ENCODE results near the gene PRDM2. TPM values are rescaled to one million over a fixed set of nuclear protein-coding genes. Genes with fewer than 3 reads are reported as not detected.
A peak's percentile ranks its signal among the peaks of the same experiment; 100 is the strongest.

Gene PRDM2
- total RNA-seq, 2 donors from 2014 or later, result 27.8 to 38.9 TPM

DNA sequence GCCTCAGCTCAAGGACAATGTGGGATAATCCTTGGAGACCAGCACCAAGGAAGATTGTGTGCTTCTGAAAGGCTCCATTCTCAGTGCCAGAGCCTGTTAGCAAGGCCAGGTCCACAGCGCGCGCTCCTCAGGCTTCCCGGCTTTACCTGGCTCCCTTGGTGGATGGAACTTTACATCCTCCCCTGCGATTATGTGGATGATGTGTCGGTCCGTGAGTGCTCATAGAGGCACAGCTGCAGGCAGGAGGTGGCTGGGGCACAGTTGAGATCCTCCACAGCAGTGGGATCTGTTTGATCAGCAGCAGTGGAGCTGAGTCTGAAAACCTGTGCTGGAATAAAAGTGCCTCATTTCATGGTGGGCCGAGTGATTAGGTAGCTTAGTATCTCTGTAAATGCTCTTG, 62.7 kb downstream of the PRDM2 start:
- Histone ChIP-seq H3K27me3 (replicated peaks; ENCODE audit: insufficient read depth) (no peaks in the 10 kb centered on the region), H3K27ac (peak overlapping the region in 1 of 2 donors; percentile 60), H3K9me3 (no peaks in the 10 kb centered on the region), H3K4me1 (replicated peaks) (peaks cover 22% of the 10 kb centered on the region), H3K36me3 (no peaks in the 10 kb centered on the region), H3K4me3 (no peak overlapping the region)
- 83% methylated on average over 8 of the region's 8 CpGs for WGBS
- DNase-seq (ENCODE audit: low spot score), result no peak
- intact Hi-C loops (cut with DNase I), result no loop called here
- TF ChIP-seq, protein P1, sequence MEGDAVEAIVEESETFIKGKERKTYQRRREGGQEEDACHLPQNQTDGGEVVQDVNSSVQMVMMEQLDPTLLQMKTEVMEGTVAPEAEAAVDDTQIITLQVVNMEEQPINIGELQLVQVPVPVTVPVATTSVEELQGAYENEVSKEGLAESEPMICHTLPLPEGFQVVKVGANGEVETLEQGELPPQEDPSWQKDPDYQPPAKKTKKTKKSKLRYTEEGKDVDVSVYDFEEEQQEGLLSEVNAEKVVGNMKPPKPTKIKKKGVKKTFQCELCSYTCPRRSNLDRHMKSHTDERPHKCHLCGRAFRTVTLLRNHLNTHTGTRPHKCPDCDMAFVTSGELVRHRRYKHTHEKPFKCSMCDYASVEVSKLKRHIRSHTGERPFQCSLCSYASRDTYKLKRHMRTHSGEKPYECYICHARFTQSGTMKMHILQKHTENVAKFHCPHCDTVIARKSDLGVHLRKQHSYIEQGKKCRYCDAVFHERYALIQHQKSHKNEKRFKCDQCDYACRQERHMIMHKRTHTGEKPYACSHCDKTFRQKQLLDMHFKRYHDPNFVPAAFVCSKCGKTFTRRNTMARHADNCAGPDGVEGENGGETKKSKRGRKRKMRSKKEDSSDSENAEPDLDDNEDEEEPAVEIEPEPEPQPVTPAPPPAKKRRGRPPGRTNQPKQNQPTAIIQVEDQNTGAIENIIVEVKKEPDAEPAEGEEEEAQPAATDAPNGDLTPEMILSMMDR (IDR thresholded peaks at IDR 0.05), result no peak
- no peak for TF ChIP-seq POLR2A (IDR thresholded peaks at IDR 0.05)
- no peak for TF ChIP-seq POLR2AphosphoS5 (IDR thresholded peaks at IDR 0.05)

DNA sequence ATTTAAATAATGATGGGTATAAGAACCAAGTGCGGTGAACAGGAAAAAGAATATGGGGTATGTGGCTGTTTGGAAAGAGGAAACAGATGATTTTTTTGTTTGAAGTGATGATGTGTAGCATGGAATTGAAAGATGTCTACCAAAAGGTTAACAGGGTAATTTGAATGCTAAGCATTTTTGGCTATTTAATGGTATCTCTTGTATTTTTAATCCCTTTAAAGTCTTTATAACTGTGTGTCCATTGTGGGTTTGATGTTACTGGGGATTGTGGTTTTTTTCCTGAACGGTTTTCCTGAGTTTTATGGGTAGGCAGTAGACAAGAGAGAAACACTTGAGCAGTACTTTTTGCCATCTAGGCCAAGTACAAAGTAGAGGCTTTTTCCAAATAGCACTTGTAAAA, 63.2 kb downstream of the PRDM2 start:
- 36% methylated on average over 2 of the region's 2 CpGs for WGBS
- peaks cover 22% of the 10 kb centered on the region for H3K4me1 ChIP-seq (replicated peaks)
- intact Hi-C loops (cut with DNase I), result no loop called here
- H3K4me3 ChIP-seq, result no peak overlapping the region
- H3K27ac ChIP-seq, result no peak overlapping the region
- H3K27me3 ChIP-seq (replicated peaks; ENCODE audit: insufficient read depth), result no peaks in the 10 kb centered on the region
- no peaks in the 10 kb centered on the region for H3K36me3 ChIP-seq
- no peak for DNase-seq (ENCODE audit: low spot score)
- no peaks in the 10 kb centered on the region for H3K9me3 ChIP-seq
- TF ChIP-seq, protein P1 (IDR thresholded peaks at IDR 0.05), result no peak
- TF ChIP-seq POLR2A (IDR thresholded peaks at IDR 0.05) (no peak), POLR2AphosphoS5 (IDR thresholded peaks at IDR 0.05) (no peak)

DNA sequence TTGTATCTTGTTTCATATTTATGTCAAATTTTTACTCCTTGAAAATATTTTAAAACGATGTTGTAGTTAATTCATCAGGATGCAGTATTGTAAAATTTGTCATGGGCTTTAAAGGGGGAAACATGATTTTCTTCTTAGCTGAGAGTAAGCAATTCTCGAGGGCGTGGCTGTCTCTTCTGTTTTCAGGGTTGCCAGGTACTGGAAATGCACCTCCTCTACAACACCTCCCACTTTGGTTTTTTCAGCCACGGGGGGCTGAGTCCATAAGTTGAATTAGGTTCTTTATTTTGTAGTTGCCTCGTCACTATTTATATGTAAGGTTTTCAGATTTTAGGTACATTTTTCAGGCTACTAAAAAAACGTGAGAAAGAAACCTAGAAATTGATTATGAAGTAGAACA, 64.0 kb downstream of the PRDM2 start:
- Histone ChIP-seq H3K4me1 (replicated peaks) (peaks cover 22% of the 10 kb centered on the region), H3K27me3 (replicated peaks; ENCODE audit: insufficient read depth) (no peaks in the 10 kb centered on the region), H3K9me3 (no peaks in the 10 kb centered on the region), H3K27ac (no peak overlapping the region), H3K4me3 (no peak overlapping the region), H3K36me3 (no peaks in the 10 kb centered on the region)
- 57% methylated on average over 6 of the region's 6 CpGs for WGBS
- intact Hi-C loops (cut with DNase I), result no loop called here
- no peak for TF ChIP-seq POLR2AphosphoS5 (IDR thresholded peaks at IDR 0.05)
- TF ChIP-seq, protein P1 (IDR thresholded peaks at IDR 0.05), result no peak
- TF ChIP-seq POLR2A (IDR thresholded peaks at IDR 0.05), result no peak
- DNase-seq (ENCODE audit: low spot score), result no peak

DNA sequence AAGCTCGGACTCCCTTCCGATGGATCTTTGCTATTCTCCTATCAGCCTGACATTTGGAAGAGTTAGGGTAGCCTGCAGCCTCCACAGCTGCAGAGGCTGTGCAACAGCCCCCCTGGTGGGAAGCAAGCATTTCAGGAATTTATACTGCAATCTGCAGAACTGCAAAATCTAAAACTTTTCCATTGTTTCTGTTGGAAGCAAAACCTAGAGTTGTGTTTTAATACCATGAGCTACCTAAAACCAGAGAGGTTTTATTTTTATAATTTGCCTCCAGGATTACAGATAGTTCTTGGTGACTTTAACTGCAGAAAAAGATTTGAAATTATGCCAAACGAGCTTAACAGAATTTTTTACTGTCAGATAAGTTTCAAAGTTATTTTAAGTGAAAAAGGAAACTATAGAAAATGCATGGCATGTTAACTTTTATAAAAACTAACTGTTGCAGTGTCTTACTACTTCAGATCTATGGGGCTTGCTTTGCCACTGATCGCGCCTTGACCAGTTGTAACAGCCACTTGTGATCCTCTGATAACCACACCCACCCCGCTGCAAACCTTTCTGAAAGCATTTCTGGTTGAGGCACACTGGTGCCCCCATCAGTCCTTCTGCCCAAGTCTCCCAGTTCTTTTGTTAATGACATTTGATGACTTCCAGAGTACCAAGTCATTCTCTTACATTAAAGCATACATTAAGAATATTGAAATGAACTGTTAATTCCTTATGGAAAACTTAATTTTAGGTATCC, 64.8 kb downstream of the PRDM2 start:
- intact Hi-C loops (cut with DNase I), result no loop called here
- H3K4me1 ChIP-seq (replicated peaks), result peaks cover 16% of the 10 kb centered on the region
- TF ChIP-seq, protein P1 (IDR thresholded peaks at IDR 0.05), result no peak
- TF ChIP-seq POLR2AphosphoS5 (IDR thresholded peaks at IDR 0.05) (no peak), POLR2A (IDR thresholded peaks at IDR 0.05) (no peak)
- H3K27me3 ChIP-seq (replicated peaks; ENCODE audit: insufficient read depth), result no peaks in the 10 kb centered on the region
- DNase-seq (ENCODE audit: low spot score), result no peak
- H3K36me3 ChIP-seq, result no peaks in the 10 kb centered on the region
- WGBS, result 46% methylated on average over 6 of the region's 6 CpGs
- H3K27ac ChIP-seq, result no peak overlapping the region
- no peaks in the 10 kb centered on the region for H3K9me3 ChIP-seq
- no peak overlapping the region for H3K4me3 ChIP-seq
